Activated CD4-positive, alpha-beta T cell treated with anti-CD3 and anti-CD28 coated beads, Interleukin-2, amount 50 U/mL, for 24 hours (primary cell): ENCODE measurements around the gene PTK6.

Experiments used
- DNase-seq, 2 donors: peaks; one replicate each; pipeline ENCODE4 v3.0.0-alpha.2; 2020; ENCODE audit warnings: low read depth in 1 of 2, low spot score in 1 of 2

PTK6 gene

DNA sequence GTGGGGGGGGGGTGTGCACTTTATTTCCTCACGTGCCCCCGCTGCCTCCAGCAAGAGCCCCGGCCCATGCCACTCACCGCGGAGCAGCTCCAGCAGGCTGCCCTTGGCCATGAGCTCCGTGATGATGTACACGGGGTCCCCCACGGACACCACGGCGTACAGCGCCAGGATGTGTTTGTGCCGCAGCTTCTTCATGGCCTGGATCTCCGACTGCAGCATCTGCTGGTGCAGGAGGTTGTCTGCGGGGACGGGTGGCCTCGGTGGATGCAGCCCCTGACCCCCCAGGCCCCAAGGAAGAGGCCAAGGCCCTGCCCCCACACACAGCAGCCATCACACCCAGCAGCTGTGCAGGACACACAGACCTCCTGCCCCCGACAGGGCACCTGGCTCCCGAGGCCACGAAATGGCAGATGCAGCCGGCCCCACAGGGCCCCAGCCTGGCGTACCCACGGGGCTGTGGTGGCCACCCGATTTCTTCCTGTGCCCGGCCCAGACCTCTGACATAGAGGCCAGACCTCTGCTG lies 4.7 kb downstream of the PTK6 start:
- no peak for DNase-seq

DNA sequence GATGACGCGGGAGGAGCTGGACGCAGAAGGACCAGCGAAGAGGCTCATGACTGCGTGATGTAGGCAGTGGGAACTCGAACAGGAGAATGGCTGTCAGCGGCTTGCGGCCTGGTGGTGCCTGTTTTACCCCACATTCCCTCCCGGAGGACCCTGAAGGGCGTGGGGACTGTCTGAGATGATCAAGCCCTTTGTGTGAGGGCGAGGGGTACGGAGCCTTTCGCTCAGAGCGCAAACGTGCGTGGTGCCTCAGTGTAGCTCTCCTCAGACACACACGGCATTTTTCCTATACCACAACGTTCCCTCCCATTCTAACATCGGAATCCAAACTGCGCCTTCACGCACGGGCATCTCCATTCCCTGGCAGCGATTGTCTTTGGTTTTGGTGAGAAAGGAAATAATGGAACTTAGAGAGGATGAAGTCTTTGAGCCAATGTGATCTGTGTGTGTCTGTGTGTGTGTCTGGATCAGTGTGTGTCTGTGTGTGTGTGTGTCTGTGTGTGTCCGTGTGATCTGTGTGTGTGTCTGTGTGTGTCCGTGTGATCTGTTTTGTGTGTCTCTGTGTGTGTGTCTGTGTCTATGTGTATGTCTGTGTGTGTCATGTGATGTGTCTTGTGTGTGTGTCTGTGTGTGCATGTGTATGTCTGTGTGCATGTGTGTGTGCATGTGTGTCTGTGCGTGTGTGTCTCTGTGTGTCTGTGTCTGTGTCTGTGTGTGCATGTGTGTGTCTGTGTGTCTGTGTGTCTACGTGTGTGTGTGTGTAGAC lies 5.3 kb downstream of the PTK6 start:
- no peak for DNase-seq

DNA sequence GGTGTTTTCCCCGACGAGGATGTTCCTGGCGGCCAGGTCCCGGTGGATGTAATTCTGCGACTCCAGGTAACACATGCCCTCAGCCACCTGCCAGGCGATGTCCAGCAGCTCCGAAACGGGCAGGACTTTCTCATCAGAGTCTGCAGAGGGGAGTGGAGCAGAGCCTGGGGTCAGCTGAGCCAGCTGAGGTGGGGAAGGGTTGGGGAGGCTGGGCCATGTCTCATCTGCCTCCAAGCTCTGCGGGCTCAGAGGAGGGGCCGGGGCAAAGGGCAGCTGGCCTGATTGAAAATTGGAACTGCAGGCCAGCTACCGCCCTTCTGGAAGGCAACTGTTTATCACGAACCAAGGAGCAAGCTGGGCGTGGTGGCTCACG lies 6.4 kb downstream of the PTK6 start:
- no peak for DNase-seq

DNA sequence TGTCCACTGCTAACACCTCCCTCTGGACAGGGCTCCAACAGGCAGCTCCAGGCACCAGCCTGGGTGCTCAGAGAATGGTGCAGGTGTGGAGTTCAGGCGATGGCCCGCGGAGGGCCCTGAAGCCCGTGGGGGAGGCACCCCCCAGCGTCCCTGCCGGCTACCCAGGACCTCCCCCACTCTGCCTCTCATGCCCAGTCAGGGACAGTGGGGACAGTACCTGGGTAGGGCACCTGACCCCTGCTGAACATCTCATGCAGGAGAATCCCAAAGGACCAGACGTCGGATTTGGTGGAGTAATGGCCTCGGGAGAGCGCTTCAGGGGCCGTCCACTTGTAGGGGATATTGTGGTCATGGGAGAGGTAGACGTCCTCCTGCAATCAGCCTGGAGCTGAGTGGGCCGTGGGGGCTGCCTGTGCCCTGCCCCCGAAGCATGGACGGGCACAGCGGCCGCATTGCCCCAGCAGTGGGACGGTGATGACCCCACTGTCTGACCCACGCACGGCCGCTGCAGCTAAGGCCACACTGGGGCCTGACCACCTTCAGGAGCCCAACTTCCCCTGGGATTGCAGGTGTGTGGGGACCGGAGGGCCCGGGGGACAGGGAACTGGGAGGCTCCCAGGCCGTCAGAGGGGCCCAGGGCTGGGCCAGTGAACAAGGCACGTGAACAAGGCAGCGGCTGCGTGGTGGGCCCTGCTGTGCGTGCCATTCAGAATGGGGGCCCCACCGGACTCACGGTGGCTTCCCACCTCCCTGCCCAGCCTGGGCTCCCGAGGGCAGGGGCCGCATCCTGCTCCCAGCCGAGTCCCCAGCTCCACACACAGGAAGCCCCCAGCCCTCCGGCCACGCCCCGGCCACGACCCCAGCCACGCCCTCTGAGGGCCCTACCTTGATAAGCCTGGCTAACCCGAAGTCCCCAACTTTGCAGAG lies 7.1 kb downstream of the PTK6 start:
- DNase-seq, result no peak

GRCh38 chr20:63529180-63529860 lies 7.9 kb downstream of the PTK6 start:
- DNase-seq, result no peak

- DNase-seq, result no peak
These were observed 10.0 kb downstream of the PTK6 start for GRCh38 chr20:63527184-63527583.

DNA sequence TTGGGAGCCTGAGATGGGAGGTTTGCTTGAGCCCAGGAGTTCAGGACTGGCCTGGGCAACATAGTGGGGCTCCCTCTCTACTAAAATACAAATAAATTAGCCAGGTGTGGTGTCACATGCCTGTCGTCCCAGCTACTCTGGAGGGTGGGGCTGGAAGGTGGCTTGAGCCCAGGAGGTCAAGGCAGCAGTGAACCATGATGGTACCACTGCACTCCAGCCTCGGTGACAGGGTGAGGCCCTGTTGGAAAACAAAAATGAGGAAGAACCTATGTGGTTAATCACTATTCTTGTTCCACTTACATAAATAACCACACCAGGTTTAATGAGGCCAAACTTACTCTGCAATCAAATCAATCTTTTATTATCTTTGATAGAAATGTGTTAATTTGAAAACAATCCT lies 11.2 kb downstream of the PTK6 start:
- no peak for DNase-seq

DNA sequence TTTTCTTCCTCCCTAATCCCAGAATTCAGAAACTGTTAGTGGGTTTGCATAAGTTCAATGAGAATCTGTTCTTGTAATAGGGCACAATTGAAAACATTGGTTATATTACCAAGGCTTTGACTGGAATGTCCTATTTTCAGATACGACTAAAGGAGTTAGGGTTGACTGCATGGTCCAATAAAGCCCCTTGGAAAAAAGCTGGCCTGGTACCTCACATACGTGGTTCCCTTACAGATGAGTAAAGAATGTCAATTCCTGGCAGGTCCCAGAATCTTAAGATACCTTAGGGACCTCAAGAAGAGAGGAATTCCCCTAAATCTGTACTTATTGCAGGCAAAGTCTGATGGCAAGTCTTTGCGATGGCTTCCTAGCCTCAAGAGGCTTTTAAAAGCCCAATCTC lies 12.0 kb downstream of the PTK6 start:
- DNase-seq, result no peak

- no peak for DNase-seq
These were observed 14.1 kb downstream of the PTK6 start for GRCh38 chr20:63522981-63523611.

GRCh38 chr20:63522091-63522868 lies 14.9 kb downstream of the PTK6 start:
- DNase-seq, result no peak

- DNase-seq, result no peak
These were observed 15.6 kb downstream of the PTK6 start for GRCh38 chr20:63521602-63522001.

DNA sequence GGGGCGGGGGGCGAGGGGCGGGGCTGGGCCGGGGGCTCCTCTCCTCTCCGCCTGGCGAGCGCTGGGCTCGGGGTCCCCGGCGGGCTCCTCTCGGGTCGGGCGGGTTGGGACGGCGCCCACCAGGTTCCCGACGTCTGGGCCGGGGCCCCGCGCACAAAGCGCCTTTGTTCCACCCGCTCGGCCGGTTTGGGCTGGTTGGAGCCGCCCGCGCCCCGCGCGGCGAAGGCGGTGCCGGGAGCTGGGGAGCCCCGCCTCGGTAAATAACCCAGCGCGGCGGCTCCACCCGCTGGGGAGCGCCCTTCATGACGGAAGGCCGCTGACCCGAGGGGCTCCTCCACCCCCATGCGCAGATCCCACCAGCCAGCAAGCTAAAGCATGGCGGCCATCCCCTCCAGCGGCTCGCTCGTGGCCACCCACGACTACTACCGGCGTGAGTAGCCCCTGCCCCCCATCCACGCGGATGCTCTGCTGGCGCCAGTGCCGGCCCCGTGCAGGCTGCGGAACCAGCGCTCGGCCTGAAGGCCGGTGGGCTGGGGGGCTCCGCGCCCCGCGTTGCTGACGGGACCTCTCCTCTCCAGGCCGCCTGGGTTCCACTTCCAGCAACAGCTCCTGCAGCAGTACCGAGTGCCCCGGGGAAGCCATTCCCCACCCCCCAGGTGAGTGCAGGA lies 16.1 kb downstream of the PTK6 start:
- DNase-seq, result peak in 1 of 2 donors; percentile 50

DNA sequence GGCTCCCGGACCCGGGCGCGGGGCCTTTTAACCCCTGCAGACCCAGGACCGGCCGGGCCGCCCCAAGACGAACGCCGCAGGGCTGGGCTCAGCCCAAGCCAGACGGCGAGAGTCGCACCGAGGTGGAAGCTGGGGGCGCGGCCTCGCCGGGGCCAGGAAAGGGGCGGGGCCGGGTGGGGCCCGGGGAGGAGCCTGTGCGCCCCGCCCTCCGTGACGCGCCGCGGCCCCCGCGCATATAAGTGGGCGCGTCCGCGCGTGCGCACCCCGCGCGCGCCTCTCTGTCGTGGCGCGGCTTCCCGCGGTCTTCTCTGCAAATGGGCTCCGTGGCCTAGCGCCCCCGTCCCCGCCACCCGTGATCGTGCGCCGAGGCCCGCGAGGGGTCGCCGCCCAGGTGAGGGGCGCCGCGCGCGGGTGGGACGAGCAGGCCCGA lies 16.7 kb downstream of the PTK6 start, which contains the start of gene PPDPF:
TSS of gene PPDPF (plus strand) at position 262 of the 430 bp plus-strand sequence. CDS start 544 bp downstream, outside the sequence.
- DNase-seq, result peak; percentile 72 to 80

- no peak for DNase-seq
These were observed 17.3 kb downstream of the PTK6 start for GRCh38 chr20:63519668-63520503.

- no peak for DNase-seq
These were observed 18.1 kb downstream of the PTK6 start for GRCh38 chr20:63518946-63519667.

DNA sequence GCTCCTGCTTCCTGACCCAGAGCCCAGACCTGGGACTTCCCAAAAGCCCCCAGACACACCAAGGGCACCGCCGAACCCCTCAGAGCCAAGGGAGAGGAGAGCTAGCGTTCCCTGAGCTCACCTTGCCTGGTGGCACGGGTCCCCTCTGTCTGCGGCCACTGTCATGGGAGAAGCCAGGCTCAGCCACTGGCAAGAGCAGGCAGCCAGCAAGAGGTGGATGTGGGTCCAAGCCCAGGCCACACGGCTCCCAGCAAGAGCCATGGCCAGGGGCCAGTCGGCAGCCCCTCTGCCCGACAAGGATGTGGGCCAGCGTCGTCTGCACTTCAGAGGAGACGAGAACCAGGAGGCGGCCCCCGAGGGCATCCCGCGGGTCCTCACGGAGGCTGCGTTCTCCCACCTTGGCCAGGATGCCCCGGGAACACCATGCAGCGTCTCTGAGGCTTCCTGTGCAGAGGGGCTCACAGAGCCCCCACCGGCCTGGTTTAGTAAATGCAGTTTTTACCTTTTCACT lies 18.8 kb downstream of the PTK6 start:
- no peak for DNase-seq

GRCh38 chr20:63517376-63518309 lies 19.5 kb downstream of the PTK6 start:
- no peak for DNase-seq
